HG03575 (cell line): ENCODE data around the gene HLA-F.

ENCODE experiments used
- ATAC-seq: cut with Tn5 transposase; IDR thresholded peaks from one replicate; pipeline ENCODE4 v1.9.1; 2021; ENCODE audit not compliant: unreplicated experiment, insufficient number of reproducible peaks, low FRiP score; ENCODE audit errors: extremely low read depth

Gene HLA-F

DNA sequence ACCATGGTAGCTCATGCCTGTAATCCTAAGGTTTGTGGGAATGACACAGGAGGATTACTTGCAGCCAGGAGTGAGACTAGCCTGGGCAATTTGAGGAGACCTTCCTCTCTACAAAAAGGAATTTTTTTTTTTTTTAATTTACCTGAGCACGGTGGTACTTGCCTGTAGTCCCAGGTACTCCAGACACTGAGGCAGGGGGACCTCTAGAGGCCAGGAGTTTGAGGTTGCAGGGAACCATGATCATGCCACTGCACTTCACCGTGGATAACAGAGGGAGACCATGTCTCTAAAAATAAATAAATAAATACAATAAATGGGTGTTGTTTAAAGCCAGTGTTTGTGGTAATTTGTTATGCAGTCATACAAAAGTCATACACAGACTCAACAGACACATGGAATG lies 2.4 kb upstream of the HLA-F start:
- no peak for ATAC-seq

- ATAC-seq, result no peak
These were observed 693 bp downstream of the HLA-F start for GRCh38 chr6:29723666-29724588.

- ATAC-seq, result no peak
These were observed 2.0 kb downstream of the HLA-F start for GRCh38 chr6:29724937-29725869.

DNA sequence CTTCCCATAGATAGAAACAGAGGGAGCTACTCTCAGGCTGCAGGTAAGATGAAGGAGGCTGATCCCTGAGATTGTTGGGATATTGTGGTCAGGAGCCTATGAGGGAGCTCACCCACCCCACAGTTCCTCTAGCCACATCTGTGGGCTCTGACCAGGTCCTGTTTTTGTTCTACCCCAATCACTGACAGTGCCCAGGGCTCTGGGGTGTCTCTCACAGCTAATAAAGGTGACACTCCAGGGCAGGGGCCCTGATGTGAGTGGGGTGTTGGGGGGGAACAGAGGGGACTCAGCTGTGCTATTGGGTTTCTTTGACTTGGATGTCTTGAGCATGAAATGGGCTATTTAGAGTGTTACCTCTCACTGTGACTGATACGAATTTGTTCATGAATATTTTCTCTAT lies 2.8 kb downstream of the HLA-F start:
- ATAC-seq, result no peak

- ATAC-seq, result no peak
These were observed 3.4 kb downstream of the HLA-F start for GRCh38 chr6:29726571-29727194.

DNA sequence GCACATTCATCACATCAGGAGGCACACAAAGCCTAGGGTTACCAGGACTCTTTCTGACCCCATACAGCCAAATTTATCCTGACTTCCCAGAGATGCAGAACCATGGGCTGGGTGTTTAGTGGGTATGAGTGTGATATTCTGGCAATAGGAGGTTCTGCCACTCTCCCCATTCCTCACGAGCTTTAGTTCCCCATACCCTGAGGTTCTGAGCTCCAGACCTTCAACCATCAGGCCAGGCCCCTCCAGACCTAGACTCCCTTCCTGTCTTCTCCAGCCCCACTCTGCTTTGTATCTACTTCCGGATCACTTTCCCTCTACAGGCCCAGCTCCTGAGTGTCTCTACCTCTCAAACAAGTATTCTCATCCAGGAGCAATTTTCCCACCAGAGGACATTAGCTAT lies 4.4 kb downstream of the HLA-F start:
- ATAC-seq, result no peak

- ATAC-seq, result no peak
These were observed 5.1 kb downstream of the HLA-F start for GRCh38 chr6:29728173-29728874.

GRCh38 chr6:29728875-29729270 lies 5.6 kb downstream of the HLA-F start:
- ATAC-seq, result no peak

DNA sequence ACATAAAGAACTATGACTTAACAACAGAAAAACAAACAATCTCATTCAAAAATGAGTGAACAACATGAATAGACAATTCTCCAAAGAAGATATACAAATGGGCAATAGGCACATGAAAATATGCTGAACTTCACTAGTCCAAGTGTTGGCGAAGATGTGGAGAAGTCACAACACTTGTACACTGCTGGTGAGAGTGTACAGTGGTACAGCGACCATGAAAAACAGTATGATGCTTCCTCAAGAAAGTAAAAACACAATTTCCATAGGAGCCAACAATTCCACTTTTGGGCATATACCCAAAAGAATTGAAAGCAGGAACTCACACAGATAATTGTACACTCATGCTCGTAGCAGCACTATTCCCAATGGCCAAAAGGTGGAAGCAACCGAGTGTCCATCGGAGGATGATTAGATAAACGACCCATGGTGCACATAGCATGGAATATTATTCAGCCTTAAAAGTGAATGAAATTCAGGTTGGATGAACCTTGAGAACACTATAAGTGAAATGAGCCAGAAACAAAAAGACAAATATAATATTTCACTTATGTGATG lies 6.6 kb downstream of the HLA-F start:
- no peak for ATAC-seq

- no peak for ATAC-seq
These were observed 7.4 kb downstream of the HLA-F start for GRCh38 chr6:29730575-29731126.

DNA sequence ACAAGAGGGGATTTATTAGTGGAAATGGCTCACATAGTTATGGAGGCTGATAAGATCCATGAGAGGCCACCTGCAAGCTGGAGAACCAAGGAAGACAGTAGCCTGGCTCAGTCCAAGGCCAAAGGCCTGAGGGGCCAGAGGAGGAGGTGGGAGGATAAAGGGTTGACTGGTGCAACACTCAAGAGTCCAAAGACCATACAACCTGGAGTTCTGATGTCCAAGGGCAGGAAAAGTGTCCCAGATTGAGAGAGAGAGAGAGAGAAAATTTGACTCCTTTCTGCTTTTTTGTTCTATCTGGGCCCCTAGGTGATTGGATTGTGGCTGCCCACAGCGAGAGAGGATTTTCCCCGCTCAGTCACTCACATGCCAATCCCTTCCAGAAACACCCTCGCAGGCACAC lies 8.0 kb downstream of the HLA-F start:
- ATAC-seq, result no peak

- no peak for ATAC-seq
These were observed 9.8 kb downstream of the HLA-F start for GRCh38 chr6:29733057-29733456.

GRCh38 chr6:29734046-29735018 lies 11.1 kb downstream of the HLA-F start:
- no peak for ATAC-seq

GRCh38 chr6:29736563-29736962 lies 13.3 kb downstream of the HLA-F start:
- no peak for ATAC-seq

DNA sequence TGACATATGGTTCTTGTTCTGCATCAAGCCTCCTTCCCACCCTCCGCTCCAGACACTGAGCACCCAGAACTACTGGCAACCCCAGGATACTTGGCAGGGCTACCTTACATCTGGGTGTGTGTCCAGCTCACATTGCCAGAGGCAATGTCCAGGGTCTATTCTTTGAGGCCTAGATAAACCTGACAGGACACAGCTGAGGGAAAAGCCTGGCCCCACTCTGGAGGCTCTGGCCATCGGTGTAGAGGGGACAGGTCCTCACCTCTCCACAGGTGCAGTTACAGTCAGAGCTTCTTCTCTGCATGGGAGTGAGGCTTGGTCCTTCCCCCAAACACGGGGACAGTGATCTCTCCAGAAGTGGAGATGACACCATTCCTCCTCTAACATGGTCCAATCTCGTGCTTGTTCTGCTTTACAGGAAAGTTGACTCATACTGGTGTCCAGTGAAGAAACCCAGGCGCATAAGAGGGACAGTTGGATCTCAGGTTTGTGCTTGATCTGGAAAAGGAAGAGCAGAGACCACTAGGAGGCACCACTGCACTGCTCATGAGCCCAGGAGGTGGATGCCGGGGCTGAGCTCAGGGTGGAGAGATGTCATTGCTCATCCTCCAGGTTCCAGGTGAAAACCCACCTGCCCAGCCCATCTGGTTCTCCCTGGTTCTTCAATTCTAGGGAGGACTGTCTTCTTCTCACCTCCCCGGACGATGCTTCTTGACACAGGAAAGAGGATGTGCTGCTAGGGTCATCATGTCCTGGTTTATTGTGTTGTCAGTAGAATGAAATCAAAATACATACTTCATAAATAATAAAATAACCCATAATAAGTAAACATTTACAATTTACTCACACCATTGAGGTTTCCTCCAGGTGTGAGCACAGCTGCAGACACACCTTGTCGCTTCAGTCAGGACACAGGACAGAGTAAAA lies 14.7 kb downstream of the HLA-F start:
- no peak for ATAC-seq

GRCh38 chr6:29739136-29739881 lies 16.1 kb downstream of the HLA-F start:
- ATAC-seq, result no peak
